Activated T-cell treated with anti-CD3 and anti-CD28 coated beads for 4 hours (primary cell): ENCODE results near the gene SPSB1.

Source experiments
- DNase-seq: peaks from one replicate; pipeline ENCODE4 v3.0.0-alpha.2; 2020

The SPSB1 gene

GRCh38 chr1:9260059-9260766 is 32.5 kb upstream of the SPSB1 start:
- no peak for DNase-seq

GRCh38 chr1:9261496-9261895 is 31.2 kb upstream of the SPSB1 start:
- no peak for DNase-seq

GRCh38 chr1:9262096-9262986 is 30.4 kb upstream of the SPSB1 start:
- DNase-seq: no peak

GRCh38 chr1:9263276-9263855 is 29.3 kb upstream of the SPSB1 start:
- no peak for DNase-seq

GRCh38 chr1:9263984-9264872 is 28.5 kb upstream of the SPSB1 start:
- DNase-seq: no peak

- DNase-seq: no peak
Observed at GRCh38 chr1:9265037-9265436, 27.7 kb upstream of the SPSB1 start.

- DNase-seq: no peak
Observed at GRCh38 chr1:9265968-9266367, 26.7 kb upstream of the SPSB1 start.

- DNase-seq: no peak
Observed at GRCh38 chr1:9267352-9267686, 25.4 kb upstream of the SPSB1 start.

GRCh38 chr1:9267827-9268581 is 24.7 kb upstream of the SPSB1 start:
- DNase-seq: no peak

- DNase-seq: no peak
Observed at GRCh38 chr1:9269078-9269501, 23.6 kb upstream of the SPSB1 start.

- DNase-seq: no peak
Observed at GRCh38 chr1:9269721-9270120, 23.0 kb upstream of the SPSB1 start.

- DNase-seq: no peak
Observed at GRCh38 chr1:9270290-9270883, 22.3 kb upstream of the SPSB1 start.

GRCh38 chr1:9271283-9271682 is 21.4 kb upstream of the SPSB1 start:
- no peak for DNase-seq

GRCh38 chr1:9271861-9272595 is 20.7 kb upstream of the SPSB1 start:
- DNase-seq: no peak

GRCh38 chr1:9273177-9273576 is 19.5 kb upstream of the SPSB1 start:
- DNase-seq: no peak

GRCh38 chr1:9275161-9275560 is 17.5 kb upstream of the SPSB1 start:
- no peak for DNase-seq

- DNase-seq: peak; percentile 75
Observed at GRCh38 chr1:9275567-9276034, 17.1 kb upstream of the SPSB1 start.

GRCh38 chr1:9278116-9278515 is 14.6 kb upstream of the SPSB1 start:
- DNase-seq: no peak

GRCh38 chr1:9278585-9279153 is 14.0 kb upstream of the SPSB1 start:
- no peak for DNase-seq

- no peak for DNase-seq
Observed at GRCh38 chr1:9279172-9279840, 13.4 kb upstream of the SPSB1 start.
